GM21367 (cell line): ENCODE measurements around the gene PRR20G.

ENCODE experiments used
- ATAC-seq: cut with Tn5 transposase; IDR thresholded peaks from one replicate; pipeline ENCODE4 v1.9.1; 2021; ENCODE audit not compliant: unreplicated experiment

The PRR20G gene

DNA sequence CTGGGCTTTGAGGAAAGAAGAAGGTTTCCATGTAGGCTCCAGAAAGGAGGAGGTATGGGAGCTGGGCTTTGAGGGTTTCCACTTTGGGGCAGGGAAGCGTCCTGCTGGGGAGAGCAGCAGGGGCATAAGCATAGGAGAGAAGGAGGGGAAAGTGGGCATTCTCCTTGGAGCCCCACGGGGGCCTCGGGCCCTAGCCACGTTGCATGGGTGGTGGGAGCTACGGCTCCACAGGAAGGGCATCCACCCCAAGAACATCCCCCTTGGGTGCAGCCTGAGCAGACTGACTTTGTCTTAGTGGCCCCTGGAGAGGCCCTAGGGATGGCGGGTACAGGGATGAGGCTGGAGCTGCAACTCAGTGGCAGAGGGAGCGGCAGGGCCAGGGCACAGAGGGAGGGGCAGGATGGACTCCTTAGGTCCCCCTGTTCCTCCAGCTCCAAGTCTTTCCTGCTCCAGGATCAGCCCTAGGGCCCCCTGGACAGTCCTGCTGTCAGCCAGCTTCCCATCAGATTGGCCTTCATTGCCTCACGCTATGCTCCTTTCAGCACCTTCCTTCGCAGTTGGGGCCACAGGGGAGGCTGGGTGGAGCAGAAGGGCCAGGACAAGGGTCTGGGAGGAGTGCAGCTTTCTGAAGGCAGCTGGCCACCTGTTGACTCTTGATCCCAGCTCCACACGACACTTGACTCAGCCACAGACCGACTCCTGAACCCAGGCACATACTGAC lies 22.9 kb downstream of the PRR20G start:
- ATAC-seq: no peak

DNA sequence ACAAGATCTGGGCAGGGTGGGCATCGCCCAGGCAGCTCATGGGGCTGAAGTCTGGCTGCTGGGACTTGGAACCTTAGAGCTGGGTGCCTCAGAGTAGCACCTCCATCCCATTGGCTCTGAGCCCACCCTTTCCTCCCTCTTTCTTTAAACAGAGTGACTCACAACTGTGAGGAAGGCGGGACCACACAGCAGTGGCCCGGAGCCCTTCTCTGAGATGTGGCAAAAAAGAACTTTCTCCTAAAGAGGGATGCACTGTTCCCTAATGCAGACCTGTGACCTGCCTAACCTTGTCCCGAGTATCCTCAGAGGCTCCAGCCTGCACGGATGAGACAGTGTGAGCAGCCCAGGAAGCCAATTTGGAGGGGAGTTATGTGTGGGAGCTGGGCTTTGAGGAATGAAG lies 23.6 kb downstream of the PRR20G start:
- ATAC-seq: no peak

DNA sequence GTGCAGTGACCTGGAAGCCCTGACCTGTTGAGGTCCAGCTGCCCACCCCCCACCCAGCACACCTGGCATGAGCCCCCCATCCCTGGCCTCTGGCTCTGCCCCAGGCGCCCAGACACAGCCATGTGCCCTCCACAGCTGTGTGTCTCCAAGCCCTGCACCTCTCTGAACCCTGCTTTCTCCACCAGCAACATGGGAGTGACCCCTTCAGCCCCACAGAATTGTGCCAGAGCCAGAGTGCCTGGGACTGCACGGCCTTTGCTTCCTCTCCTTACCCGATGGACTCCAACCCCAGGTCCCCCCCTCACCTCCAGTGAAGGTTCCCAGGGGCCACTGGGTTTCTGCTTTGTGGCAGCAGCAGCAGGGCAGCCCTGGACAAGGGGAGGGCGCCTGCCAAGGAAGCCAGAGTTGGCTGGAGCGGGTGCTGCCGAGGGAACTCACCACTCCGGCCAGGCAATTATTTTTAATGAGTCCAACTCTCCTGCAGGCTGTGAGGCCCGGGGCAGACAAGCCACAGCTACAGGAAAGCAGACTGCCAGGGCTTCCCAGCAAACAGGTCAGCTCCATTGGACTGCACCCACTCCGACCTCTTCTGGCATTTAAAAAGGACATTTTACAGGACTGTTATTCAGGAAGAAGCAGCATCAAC lies 24.1 kb downstream of the PRR20G start:
- no peak for ATAC-seq

DNA sequence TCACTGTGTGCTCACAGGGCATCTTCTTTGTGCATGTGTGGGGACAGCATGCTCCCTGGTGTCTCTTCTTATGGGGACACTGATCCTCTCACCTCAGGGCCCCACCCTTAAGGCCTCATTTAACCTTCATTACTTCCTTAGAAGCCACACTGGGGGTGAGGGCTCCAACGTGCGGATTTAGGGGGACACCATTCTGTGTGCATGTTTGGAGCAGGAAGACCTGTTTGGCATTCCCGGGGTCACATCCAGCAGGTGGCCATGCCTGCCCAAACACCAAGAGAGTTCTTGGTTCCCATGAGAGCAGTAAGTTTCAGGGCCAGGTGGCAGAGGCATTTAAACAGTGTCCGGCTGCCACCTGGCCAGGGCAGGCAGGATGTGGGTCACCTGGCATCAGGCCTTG lies 24.8 kb downstream of the PRR20G start:
- no peak for ATAC-seq

DNA sequence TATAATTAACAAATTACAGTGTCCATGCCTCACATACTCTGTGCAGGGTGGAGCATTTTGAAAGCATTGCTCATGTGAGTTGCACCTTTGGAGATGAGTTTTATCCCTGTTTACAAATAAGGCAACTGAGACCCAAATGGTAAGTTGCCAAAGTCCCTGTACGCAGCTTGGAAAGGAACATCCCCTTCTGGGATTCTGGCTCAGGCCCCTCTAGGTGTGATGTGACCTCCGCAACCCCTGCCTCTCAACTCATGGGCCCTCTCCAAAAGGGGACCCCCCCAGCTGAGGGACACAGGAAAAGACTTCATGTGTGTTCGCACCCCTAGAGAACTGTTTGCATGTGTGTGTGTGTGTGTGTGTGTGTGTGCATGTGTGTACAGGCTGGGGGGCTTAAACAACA lies 25.3 kb downstream of the PRR20G start:
- ATAC-seq: no peak

DNA sequence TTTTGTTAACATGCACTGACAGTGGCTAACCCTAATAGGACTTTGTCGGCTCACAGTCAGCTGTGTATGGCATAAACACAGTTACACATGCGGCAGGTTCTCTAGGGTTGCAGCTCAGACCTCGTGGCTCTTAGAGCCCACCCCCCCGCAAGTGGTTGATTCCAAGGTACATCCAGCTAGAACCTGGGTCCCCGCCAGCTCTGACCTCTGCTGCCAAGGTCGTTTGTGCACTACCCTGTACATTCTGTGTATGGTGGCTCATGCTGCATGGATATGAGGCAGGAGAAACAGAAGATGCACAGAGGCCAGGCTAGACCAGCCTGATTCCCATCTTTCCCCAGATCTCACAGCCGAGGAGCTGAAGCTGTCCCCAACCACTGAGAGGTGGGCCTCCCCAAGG lies 25.9 kb downstream of the PRR20G start:
- ATAC-seq: no peak

DNA sequence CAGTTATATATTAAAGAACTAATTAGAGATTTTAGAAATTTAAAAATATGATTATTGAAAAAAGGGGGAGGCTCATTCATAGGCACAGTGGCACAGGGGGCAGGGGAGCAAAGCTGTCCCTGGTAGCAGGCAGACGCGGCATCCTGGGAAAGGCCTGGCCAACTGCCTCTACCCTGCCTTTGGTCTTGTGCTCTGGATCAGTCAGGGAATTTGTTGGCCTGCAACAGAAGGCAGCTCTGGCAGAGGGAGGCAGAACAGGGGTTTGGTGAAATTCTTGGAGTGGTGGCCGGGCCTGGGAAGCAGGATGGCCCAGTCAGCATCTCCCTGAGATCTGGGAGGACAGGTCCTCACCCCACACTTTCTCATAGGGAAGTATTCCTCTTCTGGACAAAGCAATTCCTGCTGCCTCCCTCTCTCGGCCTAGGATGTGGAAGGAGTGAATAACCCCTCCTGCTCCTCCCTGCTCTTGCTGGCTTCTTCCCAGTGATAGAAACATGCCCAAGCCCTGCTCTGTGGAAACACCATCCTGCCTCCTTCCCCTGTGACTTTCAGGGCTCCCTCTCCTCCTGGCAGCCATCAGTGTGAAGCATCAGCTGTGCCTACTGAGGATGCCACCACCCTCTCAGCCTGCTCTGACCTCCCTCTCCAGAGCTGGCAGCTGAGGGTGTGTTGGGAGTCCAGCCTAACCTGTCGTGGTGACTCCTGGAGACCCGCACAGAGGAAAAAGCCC lies 26.9 kb downstream of the PRR20G start:
- no peak for ATAC-seq

DNA sequence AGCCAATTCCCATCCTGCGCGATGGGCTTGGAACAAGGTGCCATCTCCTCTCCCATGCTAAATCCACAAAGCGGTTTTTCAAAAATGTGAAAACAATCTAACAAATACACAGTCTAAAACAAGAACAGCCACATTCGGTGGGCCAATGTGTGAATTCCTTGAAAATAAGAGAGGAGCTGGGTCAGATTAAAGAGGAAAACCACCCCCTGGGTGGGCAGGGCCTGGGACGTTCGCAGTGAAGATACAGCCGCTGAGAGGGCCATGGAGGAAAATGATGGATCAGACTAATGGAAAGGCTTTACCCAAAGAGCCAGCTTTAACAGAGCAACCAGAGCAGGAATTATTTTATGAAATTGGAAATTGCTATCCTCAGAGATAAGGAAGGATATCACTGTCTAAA lies 27.4 kb downstream of the PRR20G start:
- ATAC-seq: no peak

DNA sequence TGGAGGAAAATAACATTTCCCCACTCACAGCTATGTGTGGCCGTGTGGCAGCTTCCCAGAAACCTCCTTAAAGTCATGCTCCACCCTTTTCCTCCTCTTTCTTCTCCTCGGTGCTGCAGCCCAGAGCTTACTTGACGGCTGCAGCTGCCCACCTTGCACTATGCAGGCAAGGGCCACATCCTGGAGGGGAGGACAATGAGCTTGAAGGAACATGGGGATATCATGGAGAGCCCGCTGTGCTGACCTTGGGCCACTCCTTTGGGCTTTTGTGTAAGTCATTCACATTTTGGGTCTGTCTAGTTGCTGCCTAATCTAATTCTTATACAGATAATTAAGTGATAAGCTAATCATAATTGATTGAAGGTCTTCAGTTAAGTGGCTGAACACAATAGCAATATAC lies 28.0 kb downstream of the PRR20G start:
- no peak for ATAC-seq

DNA sequence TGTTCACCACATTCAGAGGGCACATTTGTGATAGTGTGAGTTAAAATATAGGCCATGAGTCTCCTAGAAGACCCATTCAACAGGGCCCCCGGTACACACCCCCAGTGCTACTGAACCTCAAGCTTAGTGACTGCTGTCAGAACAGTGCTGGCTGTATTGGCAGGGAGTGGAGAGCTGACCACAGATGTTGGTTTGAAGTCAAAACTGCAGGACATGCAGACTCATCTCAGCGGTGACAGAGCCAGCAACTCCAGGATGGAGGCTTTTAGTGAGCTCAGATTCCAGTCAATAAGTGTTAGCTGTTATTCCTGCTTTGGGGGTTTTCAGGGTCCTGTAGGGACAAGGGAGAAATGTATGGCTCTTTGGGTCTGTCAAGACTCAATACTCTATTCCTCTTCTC lies 29.1 kb downstream of the PRR20G start:
- ATAC-seq: no peak

DNA sequence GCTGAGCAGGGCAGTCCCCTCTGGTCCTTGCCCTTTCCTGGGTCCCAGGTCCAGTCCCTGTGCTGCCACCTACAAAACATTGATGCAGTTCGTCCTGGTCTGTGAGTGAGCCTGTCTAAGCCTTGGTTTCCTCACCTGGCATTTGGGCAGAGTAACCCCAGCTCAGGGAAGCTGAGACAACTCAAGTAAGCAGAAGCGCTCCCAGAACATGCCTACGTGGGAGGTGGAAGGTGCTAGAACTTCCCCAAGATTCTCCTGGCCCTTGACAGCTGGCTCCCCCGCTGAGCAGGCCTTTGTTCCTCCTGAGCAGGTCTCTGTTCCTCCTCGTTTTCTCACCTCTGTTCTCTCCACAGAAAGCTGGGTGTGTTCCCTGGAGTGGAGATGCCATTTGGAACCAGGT lies 30.5 kb downstream of the PRR20G start:
- ATAC-seq: no peak

DNA sequence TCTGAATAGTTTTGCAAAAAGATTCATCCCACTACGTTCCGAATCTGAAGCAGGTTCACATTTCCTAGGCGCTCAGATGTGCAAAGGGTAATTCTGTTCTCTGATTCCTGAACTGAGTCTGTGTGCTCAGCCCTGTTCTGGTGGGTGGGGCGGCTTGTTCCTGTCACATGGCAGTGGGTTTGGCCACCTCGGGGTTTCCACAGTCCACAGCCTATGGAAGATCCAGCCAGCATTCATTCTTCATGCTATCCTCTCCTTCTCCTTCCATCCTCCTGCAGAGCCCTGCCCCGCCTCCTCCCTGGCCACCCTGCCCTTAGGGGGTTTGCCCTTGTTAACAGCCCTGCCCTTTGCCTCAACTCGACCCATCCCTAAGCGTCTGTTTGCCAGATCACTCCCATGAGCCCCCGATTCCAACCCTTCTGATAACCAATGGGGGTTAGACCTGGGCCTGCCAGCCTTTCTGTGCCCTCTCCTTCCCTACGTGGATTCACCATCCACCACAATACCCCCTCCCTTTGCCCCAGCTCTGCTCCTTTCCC lies 31.0 kb downstream of the PRR20G start:
- no peak for ATAC-seq

DNA sequence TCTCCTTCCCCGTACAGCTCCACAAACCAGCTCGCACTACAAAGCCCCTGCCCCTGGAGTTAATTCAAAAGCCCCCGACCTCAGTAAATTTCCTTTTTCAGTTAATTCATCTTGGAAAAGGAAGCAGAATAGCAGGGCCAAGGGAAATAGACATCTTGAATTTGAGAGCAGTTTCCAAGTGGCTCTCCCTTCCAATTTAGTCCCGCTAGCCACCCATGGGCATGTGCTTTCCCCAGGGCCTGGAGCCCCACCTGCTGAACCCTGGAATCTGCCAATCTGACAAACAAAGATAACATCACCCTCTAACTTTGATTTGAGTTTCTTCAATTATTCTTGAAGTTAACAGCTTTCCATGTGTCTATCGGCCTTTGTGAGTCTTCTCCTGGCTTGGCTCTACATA lies 31.7 kb downstream of the PRR20G start:
- ATAC-seq: no peak

DNA sequence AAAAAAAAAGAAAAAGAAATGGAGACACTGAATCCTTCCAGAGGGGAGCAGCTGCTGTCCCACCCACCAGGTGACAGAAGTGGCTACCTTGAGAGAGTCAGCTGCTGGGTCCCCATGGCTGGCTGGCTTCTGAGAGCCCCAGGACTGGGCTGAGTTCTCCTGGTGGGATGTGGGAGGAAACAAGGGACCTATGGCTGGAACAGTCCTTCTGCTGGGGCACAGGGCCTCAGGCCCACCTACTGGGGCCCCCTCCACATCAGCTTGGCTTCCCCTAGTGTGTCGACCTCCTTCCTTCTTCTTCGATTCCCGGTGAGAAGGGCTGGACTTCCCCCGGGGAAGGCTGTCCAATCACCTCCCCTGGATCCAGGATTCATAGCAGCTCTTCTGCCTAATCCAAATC lies 32.3 kb downstream of the PRR20G start:
- ATAC-seq: no peak

DNA sequence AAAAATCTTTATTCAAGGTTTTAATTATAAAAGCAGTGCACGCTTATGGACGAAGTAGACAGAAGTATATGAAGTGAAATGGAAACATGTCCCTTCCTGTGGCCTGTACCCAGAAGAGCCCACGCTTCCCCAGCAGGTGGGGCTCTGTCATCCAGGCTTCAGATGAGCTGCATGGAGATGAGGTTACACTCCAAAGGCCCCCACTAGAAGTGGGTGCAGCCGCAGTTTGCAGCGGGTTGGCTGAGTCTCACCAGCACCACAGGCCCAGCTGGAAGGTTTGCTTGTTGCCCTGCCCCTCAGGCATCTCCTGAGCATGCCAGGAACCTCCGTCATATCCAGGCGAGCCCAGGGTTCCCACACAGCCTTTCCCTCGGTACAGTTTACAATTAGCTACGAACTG lies 33.1 kb downstream of the PRR20G start:
- no peak for ATAC-seq

DNA sequence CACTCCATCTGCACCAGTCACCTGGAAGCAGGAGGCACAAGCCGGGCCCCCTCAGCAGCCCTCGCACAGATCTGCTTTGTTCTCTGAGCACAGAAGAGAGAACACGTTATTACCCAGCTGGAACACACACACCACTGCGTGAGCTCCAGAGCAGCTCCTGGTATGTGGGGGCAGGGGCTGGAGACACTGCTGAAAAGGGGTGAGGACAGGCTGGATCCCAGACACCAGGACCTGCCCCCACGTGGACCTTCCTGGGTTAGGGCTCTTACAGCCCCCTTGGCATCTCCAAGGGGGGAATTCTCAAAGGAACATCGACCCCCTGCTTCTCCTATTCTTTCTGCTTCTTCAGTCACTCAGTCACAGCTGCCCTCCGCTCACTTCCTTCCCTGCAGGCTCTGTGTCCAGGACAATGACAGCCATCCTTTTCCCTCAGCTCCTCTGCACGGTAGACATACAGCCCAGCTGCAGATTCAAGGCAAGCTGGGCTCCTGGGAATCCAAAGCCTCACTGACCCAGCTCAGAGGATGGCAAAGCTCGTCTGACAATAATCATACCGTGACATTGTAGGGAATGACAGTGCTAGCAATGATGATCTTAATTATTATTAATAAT lies 33.7 kb downstream of the PRR20G start:
- no peak for ATAC-seq

DNA sequence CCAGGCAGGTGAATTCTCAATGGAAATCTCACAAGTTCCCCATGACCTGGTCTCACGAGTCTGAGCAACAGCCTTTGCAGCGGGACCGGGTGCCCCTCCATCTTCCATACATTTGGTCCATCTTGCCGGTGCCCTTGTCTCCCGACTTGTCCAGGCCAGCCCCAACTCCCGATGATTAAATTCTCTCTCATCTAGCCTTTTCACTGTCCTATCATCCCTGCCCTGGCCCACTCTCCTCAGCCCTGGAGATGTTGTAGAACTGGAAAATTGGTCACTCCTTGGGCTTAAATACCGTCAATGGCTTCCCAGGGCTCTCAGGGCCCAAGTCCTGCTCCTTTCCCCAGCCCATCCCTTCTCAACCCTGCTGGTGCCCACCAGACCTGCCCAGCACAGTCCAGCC lies 34.4 kb downstream of the PRR20G start:
- ATAC-seq: no peak

DNA sequence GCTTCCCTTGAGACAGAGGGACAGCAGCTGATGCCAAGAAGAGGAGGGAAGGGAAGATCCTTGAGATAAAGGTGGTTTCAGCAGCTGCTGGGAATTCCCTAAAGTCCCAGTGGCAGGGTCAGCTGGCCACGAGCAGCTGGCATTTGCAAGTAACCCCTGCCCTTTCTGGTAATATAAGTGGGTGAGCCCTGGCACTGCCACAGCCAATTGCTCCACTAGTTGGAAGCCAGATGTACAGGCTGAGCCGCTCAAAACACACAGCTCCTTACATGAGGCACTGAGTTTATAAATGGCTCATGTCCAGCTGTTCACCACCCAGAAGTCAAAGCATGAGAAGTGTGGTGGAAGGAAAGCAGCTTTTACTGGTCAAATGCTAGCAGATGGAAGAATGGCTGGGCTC lies 35.4 kb downstream of the PRR20G start:
- no peak for ATAC-seq

DNA sequence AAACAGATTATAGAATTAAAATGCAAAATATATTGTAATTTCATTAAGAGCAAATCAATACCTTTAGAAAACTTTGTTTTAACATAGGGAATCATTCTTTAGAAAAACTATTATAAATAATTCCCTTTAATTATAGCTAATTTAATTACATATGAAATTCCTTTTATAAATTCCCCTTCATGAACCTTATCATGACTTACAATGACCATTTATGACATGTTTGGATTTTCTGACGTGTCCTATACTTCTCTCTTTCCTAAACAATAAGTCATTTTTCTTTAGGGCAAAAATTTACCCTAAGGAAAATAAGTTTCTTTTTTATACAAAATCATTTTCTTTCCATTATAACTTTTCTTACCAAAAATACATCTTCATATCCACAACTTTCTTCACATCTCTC lies 37.8 kb downstream of the PRR20G start:
- no peak for ATAC-seq

DNA sequence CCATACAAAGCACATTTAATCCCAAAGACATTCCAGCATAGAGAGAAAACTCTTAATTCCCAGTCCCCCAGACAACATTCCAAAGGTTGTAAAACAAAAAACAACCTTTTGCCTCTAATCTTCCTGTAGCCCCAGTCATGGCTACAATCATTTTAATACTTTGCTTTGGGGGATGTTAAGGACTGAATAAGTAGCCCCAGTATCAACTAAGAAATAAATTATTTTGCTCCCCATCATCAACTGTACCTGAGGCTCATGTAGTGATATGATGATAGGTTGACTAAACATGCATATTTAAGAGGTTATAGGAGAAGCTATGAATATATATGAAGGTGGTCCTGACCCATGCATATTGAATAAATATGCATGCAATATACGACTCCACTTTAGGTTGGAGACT lies 40.6 kb downstream of the PRR20G start:
- no peak for ATAC-seq

DNA sequence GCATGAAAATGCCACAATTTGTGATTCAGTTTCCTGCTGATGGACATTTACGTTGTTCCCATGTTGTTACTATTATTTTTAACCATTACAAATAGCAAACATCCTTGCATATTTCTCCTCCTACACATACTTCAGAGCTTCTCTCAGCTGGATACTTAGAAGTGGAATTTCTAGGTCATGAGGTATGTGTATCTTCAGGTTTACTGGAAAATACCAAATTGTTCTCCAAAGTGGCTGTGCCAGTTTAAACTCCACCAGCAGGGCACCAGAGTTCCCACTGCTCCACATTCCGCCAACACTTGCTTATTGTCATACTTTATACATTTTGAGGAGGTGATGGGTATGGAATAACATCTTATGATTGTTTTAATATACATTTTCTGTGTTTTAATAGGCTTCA lies 49.2 kb downstream of the PRR20G start:
- no peak for ATAC-seq

DNA sequence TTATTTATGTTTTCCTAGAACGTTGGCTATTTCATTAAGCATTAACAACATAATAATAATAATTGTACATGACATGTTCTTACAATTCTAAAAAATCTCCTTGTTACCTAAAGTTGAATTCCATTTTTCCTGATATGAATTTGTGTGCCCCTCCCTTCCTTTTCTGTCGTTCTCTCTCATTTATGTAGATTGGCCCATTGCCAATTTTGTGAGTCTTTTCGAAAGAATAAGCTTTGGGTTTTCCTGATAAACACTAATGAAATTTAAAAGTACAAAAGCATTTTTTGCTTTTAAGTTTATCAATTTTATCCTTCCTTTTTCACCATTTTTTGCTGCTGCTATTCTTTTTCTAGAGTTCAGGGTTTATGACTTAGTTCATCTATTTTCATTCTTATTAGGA lies 50.0 kb downstream of the PRR20G start:
- no peak for ATAC-seq
